Activated CD8-positive, alpha-beta memory T cell treated with anti-CD3 and anti-CD28 coated beads, Interleukin-2, amount 50 U/mL, for 4 hours (primary cell): ENCODE results near the gene SCFD2.
"Not testable (repeated sequence)": the region's sequence is repeated elsewhere in the genome, so short reads cannot be mapped to it uniquely, and the experiment has no call there.

Experiments used
- DNase-seq: peaks from one replicate; pipeline ENCODE4 v3.0.0-alpha.2; 2020

The SCFD2 gene

DNA sequence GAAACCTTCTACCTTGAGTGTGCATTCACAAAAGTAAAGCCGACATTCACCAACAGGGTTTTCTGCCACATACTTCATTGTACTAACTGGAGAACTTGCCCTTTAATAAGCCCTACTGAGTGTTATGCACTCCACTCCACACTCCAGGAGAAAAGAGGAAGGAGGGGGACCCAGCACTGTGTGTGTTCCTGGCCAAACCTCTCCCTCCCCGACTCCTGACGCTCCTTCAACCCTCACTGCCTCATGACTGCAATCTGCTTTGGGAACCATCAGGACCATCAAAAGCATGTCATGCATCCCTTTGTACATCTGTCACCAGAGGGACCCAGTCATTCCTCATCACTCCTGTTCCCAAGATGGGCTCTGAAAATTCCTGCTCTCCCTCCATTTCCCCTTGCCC lies 360.1 kb downstream of the SCFD2 start:
- no peak for DNase-seq

DNA sequence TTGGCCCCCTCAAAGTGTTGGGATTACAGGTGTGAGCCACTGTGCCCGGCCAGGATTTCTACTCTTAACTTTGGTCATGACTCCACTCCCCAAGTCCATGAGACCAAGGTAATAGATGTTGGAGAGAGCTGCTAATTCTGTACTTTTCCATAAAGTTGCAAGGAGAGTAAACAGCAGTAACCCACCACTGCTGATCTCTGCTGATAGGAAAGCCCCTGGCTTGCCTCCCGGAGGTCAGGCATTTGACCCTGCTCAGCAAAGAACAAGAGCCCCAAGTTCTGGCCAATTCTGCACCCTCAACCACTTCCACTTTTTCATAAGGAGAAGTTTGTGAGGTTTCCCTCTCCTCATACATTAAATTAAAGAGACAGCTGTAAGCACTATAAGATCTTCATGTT lies 360.7 kb downstream of the SCFD2 start:
- DNase-seq = no peak

DNA sequence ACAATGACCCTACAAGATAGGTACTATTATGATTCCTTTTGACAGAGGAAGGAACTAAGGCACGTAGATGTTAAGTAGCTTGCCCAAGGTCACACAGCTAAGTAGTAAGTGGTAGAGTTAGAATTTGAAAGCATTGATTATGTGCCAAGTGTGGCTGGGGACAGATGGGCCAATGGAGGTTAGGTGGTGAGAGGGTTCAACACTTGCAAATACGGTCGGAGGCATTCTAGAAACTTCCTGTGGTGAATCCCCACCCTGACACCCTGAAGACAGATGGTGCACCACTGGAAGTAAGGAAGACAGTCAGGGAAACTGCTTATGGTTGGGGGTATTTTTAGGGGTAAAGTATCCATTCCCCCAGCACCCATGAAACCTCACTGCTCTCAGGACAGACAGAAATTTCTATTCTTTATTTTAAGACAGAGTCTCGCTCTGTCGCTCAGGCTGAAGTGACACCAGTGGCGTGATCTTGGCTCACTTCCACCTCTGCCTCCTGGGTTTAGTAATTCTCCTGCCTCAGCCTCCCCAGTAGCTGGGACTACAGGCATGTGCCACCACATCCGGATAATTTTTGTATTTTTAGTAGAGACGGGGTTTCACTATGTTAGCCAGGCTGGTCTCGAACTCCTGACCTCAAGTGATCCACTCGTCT lies 361.2 kb downstream of the SCFD2 start:
- no peak for DNase-seq

DNA sequence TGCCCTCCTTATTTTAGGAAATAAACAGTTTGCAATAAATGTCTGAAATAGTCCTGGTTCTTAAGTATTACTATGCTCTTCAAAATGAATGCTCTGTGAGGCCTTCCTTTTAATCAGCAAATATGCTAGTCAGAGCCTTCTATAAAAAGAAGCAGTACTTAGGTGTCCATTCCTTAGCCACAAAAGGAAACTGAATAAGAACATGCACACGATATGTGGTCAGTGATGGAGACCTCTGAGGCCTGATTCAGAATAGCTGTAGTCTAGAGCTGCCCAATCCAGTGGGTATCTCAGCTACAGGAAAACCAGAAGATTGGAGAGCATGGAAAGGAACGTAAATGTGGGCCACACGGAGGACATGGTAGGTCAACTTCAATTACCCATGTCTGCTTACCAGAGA lies 361.9 kb downstream of the SCFD2 start:
- DNase-seq = no peak

DNA sequence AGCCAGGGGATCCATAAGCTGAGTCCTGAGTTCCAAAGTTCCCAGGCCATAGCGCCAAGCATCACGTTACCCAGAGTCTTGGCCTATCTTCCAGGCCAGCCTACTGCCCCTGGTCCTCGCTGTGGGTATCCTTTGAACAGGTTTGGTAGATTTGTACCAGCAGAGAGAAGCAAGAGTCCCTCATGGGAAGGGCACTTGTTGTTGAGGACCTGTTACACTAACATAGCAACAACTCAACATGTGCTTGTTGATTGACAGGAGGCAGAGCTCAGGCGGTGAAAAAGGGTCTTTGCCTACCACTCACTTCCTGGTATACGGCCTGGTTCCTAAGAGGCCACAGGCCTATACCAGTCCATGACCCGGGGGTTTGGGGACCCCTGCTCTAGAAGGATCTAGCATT lies 365.3 kb downstream of the SCFD2 start:
- DNase-seq = no peak

DNA sequence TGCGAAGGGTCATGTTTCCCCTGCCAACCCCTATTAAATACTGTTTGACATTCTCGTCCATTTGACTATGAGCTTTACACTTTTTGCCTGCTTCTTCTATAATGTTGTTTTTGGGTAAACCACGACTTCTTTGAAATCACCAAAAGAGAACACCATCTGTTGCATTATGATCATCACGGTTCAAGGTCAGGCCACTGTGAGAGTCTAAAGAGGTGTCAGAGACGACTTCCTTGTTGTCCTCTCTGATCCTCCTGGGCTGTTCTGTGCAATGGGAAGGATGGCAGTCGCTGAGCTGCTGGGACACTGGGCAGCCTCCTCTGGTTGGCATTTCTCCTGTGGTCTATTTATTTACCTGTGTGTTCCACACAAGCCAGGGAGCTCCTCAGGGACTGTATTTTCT lies 366.2 kb downstream of the SCFD2 start:
- DNase-seq = no peak

DNA sequence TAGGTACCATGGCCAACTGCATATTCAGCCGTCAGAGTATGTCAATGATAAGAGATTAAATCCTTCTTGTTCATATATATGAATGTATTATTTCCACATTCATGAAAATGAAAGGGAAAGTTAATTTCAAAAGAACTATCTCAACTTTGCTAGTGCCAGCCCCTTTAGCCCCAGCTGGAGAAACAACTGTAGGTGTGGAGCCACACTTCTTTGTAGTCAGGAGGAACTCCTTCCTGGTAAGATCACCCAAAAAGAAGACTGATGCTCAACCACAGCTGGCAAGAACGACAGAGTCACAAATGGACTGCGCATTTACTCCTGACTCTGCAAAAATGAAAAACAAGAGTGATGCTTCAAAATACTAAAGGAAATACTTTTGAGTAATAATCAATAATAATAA lies 367.4 kb downstream of the SCFD2 start:
- DNase-seq = no peak

DNA sequence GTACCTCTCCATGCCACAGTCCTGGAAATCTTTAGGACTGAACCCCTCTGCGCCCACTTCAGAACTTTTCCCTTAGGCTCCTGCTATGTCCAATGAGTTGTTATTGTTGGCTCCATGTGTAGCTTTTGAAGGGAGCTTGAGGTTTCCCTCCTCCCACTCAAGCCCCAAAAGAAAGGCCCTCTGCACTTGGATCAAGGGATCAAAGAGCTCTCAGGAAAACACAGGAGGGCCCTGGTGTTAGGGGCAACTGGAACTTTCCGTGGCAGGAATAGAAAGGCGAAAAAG lies 368.8 kb downstream of the SCFD2 start:
- no peak for DNase-seq

DNA sequence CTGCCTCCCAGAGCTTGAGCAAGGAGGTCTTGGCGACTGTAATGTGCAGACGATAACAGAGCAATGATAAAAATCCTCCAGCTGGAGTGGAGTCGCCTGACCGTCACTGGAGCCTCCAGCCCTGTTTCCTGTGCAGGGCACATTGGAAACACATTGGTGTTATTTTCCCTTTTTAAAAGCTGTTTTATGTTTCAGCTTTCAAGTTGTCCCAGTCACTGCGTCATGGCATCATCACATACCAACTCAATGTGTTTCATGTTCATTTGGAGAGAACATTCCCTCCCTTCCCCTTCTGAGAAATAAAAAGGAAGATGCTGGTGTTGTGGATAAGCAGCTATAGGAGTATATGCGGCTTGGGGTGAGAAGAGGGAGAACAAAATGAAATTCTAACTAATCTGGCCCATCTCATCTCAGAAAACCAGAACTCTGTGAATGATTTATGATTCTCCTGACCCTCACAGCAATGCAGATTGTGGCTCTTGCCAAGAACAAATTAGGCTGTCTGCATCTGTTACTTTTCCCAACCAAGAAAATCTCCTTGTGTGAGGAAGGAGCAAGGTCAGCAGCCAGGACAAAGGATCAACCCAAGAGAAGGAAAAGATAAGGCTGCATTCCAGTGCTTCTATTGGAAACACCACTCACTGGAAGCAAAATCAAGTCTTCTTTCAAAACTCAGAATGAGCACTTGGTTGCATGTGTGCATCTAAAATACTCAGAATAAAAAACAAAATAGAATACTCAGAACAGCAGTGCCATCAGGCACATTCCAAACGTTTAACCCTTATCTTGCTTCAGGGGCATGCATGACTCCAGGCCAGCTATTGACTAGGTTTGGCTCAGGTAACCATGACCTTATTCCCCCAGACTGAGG lies 369.4 kb downstream of the SCFD2 start:
- DNase-seq = no peak

DNA sequence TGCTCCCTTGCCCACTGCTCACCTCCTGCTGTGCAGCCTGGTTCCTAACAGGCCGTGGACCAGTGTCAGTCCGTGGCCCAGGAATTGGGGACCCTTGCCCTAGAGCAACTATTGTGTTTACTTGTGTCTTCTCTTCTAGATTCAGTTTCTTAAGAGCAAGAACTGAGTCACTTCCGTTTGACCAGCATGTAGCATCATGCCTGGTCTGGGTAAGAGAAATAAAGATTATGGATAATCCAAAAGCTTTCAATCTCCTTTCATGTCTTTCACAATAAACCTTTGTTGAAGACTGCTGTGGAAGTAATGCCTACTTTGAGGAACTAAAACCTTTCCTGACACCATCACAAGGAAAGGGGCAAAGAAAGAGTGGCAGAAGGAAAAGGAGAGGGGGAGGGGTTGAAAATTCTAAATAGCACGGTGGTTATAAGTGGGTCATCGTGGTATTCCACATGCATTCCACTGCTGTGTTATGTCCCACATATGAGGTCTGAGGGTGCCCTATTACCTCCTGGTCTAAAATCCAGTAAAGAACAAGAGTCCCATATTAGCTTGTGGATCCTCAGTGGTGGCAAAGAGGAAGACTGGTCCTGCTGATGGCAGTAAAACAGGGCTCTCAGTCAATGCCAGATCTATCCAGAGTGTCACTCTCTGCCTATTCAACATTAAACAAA lies 370.4 kb downstream of the SCFD2 start:
- DNase-seq = no peak

DNA sequence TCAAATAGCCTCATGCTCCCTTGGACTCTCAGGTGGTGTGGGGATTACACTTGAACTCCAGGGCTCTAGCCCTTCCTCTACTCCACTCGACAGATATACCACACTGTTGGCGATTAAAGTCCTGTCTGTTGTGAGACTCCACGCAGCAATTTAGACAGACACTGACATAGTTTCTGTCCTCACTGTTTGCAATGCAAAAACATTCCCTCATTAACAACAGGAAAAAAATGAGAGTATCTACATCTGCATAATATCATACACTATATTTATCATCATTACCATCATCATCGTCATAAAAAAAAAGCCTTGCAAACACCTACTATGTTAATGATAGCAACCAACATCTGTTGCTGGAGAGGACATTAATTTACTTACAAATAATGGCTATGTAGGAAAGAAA lies 371.3 kb downstream of the SCFD2 start:
- DNase-seq = no peak

DNA sequence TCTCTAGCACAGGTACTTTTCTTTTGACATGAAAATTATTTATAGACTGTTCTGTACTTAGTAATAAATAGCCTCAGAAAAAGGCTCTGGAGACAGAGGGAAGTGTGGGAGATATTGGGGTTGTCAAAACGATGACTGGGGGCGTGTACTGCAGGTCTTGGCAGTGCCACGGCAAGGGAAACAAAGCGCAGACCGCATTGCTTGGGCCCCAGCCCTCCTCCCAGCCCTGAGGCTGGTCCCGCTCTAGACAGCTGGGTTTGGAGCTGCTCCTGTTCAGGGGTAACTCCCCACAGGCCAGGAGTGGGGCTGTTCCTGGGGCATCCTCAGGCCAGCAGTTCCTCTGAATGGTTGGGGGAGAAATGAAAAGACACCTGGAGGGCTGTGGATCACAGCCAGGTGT lies 372.1 kb downstream of the SCFD2 start:
- DNase-seq = no peak

DNA sequence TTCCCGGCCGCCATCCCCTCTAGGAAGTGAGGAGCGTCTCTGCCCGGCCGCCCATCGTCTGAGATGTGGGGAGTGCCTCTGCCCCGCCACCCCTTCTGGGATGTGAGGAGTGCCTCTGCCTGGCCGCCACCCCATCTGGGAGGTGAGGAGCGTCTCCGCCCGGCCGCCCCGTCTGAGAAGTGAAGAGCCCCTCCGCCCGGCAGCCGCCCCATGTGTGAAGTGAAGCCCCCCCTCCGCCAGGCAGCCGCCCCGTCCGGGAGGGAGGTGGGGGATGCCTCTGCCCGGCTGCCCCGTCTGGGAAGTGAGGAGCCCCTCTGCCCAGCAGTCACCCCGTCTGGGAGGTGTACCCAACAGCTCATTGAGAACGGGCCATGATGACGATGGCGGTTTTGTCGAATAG lies 373.3 kb downstream of the SCFD2 start:
- DNase-seq = not testable (repeated sequence)

DNA sequence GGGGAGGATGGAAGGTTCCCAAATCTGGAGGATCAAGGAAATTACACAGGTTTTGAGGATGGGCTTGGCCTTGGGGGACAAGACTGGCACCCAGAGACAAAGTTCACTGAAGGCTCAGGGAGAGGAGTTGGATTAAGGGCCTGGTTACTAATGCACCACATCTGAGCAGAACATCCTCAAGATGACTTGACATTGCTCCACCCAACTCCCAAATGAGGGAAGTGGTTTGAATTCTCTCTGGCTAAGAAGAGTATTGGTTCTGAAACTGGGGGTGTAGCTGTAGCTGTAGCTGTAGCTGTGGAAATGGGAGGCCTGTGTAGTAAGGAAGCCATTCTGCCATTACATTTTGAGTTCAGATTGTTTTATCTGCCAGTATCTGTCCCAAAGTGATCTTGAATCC lies 374.4 kb downstream of the SCFD2 start:
- DNase-seq = no peak

DNA sequence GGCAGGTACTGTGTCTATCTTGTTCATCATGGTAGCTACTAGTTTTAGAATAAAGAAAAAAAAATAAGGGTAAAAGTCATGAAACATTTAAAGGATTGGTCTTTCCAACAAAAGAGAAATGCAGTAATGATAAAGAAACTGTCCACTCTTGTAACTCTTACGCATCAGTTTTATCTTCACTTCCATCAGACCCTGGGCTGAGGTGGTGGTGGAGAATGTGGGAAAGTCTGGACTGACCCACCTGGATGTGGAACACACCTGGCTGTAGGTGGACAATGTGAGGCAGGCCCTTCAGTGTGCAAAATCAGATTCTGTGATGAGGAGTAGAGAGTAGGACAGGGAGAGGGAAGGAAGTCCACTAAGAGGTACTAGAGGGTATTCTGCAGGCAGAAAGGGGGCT lies 375.2 kb downstream of the SCFD2 start:
- DNase-seq = no peak

DNA sequence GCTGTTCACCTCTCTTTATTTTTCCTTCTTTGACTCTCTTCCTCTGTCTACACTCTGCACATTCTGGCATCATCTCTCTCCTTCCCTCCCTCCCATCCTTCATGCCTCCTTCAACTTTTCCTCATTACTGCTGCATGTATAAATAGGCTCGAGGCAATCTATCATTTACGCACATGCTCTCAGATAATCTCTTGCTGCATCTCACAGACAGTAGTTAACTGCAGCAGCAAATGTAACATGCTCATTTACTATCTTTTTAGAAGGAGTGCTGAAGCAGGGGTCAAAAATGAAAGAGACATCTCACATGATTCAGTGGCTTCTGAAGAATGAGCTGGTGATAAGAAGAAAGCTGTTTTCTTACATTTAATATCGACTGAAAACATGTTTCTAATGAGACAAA lies 376.0 kb downstream of the SCFD2 start:
- DNase-seq = no peak

DNA sequence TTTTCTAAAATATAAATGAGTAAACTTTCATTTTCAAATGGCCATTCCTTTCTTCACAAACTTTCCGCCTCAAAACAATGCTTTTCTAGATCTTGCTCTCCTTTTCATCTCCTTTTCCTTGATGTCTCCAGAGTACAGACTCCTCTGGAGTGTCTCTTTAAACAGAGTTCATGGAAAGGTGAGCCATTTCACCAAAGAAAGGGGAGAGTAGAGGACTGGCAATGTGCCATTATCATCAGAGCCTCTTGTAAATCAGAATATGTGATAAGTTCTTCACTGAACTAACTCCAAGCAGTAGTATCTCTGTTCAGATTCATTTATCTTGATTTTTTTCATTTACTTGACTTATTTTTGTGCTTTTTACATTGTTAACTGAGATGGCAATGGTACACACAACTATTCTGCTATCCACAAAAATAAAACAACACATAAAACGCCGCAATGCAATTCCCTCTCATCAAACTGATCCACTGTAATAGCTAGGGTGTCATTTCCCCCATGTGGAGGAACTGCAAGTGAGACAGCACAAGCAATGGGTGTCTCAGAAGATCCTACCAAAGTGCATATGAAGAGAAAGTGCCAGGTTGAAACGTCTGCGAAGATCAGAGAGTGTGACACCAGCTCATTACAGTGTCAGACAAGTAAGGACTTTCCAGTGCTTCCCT lies 378.3 kb downstream of the SCFD2 start:
- no peak for DNase-seq

DNA sequence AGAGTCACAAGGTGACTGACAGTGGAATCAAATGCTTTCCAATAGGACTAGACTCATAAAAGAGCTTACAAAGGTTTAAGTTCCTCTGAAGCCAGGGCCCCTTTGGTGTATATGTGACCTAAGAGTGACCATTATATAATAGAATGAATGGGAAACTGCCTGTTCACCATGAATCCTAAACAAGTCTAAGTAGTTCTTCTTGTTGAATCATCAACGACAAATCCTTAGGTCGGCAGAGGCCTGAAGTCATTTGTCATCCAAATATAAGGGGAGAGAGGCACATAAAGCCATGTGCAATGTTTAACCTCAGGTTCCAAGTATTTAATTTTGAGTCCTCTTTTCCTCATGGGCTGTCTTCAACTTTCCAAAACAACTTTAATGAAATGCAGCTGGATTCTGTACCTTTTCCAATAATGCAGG lies 381.4 kb downstream of the SCFD2 start:
- DNase-seq = no peak

DNA sequence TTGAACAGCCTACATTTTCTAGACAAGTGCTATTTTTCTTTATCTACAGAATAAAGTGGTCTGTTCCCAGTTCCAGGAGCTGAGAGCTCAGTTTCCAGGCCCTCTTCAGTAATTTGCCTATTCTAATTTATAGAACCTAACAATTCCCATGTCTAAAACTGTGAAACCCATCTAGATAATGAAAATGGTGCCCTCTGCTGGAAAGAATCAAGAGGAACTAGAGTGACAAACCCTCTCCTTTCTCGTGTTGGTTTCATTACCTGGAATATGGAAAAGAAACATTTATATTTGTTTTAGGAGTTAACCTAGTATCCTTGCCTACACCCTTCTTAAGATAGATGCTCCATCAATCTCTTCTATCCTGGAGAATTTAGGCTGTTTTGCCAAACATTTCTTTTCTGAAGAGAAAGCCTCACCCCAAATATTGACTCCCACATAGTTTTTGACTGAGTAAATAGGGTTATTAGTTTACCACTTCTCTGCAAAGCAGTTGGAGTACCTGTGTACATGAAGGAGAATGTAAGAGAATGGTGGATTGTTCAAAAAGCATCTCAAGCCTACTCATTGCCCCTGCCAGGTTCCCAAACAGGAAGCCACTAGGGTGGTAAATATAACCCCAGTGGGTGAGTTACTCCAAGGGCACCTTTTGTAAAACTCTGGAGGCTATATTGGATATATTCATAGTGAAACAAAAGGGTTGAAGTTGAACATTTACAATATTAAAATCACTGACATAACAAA lies 382.1 kb downstream of the SCFD2 start:
- no peak for DNase-seq

DNA sequence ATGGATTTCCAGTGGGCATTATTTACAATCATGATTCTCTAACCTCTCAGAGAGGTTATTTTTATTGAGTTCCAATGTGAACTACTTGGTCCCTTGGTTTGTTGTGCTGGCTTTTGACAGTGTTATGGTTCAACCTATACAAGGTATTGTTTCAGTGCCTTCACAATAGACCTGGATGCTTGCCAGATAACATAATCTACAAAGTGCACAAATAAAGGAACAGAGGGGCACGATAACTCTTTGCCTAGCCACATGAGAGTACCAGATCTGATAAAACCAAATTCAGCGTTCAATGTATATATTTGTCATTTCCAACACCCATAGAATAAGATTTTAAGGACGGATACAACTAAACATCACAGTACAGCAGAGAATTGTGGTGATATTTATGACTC lies 382.9 kb downstream of the SCFD2 start:
- DNase-seq = no peak

DNA sequence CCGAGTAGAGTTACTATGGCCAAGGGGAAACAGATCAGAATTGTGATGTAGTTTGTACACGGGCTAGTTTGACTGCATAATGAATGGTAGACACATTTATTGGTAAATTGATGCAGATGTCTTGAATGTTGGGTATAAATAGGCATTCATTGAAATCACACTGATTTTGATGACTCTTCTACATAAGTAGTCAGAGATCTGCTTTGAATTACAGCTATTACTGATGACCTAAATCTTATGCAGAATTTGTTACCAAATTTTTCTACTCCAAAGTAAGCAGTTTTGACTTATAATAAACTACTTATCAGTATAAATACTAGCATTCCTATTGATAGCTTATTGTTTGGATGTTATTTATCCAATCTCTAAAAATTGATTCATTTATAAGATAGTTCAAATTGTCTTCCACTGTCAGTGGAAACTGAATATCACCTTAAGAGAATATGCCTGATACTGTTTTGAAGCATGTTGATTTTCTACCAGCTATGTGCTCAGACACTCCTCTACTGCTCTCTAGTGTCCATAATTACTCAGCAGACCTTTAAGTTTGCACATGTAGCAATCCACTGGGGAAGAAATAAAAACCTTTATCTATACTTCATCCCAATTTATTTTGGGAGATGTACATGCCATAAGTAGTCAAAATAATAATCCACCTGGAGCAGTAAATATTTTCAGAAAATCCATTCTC lies 383.5 kb downstream of the SCFD2 start:
- DNase-seq = no peak

DNA sequence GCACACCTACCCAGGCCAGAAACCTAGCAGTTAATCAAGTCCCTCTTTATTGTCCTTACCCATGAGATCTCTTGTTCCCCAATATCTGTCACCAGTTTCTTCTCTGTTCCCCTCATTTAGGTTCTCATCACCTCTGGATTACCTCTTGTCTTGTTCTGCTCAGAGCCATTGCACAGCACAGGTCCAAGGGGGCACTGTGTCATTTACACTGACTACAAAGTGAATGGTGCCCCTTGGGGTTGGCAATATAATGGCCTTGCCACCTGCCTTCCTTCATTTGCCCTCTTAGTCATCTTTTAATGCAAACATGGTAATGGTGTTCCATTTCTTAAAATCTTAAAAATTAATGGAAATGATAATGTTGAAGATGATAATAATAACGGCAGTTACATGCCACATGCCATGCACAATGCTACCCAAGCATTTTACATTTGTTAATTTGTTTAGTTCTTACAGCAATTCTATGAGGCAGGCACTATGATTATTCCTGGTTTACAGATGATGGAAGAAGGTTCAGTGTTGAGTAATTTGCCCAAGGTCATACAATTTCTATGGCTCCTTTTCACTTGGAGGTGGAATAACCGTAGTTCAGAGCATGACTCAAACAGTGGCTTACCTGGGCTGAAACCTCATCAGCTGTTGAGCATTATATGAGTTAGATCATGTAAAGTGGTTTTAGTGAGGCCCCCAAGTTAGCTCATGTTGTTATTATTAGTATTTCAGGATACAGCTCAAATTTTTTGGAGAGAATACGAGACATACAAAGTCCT lies 385.9 kb downstream of the SCFD2 start:
- DNase-seq = no peak
